Vein endothelial cell (primary cell): Measurements from ENCODE around the gene EDC4. TPM values are rescaled to one million over a fixed set of nuclear protein-coding genes. Genes with fewer than 3 reads are reported as not detected.

Experiments used
- small RNA-seq: library from RNA; depleted of rRNA; stranded (forward); fragments of <200 nt; gene quantifications from one replicate; pipeline ENCODE3, GENCODE V24; 2012
- total RNA-seq: library from RNA; depleted of rRNA; stranded (reverse); fragments of >200 nt; gene quantifications from 2 replicates; pipeline ENCODE4 v1.2.3, GENCODE V29; 2012

EDC4 gene, protein sequence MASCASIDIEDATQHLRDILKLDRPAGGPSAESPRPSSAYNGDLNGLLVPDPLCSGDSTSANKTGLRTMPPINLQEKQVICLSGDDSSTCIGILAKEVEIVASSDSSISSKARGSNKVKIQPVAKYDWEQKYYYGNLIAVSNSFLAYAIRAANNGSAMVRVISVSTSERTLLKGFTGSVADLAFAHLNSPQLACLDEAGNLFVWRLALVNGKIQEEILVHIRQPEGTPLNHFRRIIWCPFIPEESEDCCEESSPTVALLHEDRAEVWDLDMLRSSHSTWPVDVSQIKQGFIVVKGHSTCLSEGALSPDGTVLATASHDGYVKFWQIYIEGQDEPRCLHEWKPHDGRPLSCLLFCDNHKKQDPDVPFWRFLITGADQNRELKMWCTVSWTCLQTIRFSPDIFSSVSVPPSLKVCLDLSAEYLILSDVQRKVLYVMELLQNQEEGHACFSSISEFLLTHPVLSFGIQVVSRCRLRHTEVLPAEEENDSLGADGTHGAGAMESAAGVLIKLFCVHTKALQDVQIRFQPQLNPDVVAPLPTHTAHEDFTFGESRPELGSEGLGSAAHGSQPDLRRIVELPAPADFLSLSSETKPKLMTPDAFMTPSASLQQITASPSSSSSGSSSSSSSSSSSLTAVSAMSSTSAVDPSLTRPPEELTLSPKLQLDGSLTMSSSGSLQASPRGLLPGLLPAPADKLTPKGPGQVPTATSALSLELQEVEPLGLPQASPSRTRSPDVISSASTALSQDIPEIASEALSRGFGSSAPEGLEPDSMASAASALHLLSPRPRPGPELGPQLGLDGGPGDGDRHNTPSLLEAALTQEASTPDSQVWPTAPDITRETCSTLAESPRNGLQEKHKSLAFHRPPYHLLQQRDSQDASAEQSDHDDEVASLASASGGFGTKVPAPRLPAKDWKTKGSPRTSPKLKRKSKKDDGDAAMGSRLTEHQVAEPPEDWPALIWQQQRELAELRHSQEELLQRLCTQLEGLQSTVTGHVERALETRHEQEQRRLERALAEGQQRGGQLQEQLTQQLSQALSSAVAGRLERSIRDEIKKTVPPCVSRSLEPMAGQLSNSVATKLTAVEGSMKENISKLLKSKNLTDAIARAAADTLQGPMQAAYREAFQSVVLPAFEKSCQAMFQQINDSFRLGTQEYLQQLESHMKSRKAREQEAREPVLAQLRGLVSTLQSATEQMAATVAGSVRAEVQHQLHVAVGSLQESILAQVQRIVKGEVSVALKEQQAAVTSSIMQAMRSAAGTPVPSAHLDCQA (N-terminal part only)
- 81.1 and 84.6 TPM in 2 replicates for total RNA-seq

DNA sequence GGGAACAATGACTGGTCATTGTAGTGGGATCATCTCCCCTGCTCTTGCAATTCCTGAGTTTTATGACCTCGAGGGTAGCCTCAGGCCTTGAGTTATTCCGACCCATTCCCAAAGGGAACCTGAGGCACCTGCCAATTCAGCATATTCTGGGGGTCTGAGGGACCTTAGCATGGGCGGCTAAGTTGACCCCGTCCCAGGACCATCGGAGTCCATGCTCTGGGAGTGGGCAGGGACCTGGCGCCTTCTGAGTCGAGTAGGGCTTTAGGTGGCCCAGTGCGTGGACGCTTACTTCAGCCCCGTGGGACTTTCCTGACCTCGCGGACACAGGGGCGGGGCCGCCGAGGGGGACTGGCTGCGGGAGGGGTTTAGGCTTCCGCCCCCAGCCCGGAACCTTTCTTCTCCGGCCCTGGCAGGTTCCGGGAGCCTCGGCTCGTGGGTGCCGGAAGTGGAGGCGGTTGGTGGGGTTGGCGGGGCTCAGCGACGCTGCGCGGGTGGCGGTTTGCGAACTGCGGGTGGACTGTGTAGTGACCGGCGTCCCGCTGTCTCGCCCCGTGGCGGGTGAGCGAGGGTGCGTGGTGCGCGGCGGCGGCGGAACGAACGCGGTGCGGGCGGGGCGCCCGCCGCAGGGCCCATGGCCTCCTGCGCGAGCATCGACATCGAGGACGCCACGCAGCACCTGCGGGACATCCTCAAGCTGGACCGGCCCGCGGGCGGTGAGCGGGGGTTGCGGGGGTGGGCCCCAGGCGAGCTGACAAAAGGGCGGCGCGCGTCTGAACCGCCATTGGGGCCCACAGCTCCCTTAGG lies at the start of gene EDC4:
EDC4 (plus strand) TSS at position 422 of the 804 bp plus-strand sequence; CDS start at position 632, 210 bp downstream.

DNA sequence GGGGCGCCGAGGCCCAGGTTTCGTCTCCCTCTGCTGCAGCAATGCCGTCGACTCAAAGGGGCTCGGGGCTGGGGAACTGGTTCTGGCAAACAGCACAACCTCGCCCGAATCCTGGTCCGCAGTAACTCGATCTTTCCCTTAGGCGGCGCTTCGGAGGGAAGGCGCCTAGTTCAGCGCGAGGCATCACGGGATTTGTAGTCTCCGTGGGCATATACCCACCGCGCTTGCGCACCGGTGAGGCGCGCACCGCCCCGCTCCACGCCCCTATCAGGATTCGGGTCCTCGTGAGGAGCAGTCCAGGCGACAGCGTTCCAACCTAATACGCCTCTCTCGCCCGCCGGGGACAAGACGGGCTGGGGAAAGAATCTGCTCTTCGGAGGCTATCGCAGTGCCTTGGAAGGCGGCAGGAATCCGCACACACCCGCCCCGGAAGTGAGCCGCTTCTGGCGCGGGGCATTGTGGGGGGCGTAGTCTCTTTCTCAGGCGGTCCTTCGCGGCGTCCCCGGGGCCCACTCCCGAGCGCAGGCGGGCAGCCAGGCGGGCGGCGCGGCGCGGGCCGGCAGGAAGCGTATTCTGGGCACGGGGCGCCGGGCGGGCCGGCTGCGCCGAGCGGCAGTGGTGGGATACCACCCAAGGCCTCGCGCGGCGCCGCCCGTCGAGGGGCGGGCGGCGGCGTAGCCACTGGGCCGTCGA lies 30.9 kb upstream of the EDC4 start, which contains the start of gene THAP11:
THAP11 (plus strand) TSS at position 505 of the 693 bp plus-strand sequence. CDS start 235 bp downstream, outside the sequence.

DNA sequence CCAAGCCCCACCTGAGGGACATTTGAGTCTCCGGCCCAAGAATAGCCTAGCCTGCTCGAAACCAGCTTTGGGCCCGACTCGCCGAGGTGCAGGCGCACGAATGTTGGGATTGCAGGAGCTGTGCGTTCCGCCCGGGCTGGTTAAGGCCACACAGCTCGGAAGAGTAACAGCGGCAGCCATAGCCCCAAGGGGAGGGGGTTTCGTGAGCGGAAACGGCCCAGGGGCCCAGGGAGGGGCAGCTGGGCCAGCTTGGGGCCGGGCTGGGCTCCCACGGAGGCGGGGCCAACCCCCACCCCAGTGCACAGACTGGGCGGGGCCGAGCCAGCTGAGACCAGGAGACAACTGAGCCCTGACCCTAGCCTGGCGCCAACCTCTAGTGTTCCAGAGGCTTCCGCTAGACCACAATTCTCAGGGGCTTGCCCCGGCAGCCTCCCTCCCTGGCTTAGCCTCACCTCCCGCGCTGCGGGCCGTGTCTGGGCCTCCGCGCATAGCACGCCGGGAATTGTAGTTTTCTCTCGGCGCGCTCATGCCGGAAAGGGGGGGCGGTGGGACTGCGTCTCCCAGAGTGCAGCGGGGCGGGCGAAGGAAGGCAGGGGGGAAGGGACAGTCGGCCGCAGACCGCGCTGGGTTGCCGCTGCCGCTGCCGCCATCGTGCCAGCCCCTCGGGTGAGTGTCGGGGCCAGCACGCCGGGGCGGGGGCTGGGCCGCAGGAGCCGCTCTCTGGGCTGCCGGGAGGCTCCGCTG lies 26.4 kb upstream of the EDC4 start, which contains the start of gene NUTF2:
NUTF2 (plus strand) TSS at position 614 of the 744 bp plus-strand sequence. CDS start 18,198 bp downstream, outside the sequence.

DNA sequence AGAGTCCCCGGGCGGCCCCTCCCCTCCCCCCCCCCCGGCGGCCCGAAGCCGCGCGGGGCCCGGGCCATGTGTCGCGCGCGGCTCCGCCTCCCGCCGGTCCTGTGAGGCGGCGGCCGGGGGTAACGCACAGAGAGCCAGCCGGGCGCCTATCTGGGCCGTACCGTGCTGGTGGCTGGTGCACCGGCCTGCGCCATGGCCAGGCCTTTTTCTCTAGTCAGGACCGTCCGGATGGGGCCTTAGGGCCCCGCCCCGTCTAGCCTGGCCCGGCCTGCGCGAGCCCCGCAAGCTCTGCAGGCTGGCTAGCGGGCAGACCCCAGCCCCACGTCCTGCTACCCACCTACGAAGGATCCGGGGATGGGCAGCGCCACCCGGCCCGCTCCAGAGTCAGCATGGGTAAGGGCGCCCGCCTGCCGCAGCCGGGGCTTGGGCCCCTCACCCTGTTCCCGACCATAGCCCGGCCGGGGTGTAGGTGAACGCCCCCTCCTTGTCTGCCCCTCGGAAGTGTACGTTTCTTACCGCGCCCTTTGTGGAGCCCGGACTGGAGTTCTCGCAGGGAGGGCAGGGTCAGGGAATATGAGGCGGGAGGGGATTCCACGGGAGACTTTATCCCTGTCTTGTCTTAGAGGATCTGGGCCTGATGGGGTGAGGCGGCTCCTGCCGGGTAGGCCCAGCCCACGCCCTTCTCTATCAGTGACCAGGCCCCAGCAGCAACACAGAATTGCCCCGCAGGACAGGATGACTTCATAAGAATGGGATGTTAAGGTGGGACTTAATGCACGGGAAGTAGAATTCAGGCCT lies 25.6 kb upstream of the EDC4 start, which contains the start of gene CENPT:
CENPT (minus strand) TSS at position 630 of the 798 bp plus-strand sequence. CDS start 13,834 bp downstream, outside the sequence.

DNA sequence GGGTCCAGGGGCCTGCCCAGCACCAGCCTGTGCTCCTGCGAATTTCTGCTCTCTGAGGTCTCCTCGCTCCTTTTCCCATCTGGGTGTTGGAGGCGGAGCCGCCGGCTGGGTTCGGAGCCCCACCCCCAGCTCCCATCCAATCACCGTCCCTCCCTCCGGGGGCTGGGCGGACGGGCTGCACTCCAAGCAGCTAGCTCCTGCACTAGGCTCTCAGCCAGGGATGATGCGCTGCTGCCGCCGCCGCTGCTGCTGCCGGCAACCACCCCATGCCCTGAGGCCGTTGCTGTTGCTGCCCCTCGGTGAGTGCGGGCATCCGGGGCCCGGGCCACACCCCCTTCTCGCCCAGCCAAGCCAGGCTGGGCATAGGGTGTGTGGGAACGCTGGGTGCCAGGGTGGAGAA lies 11.8 kb downstream of the EDC4 start, which contains the start of gene NRN1L:
NRN1L (plus strand) TSS at position 202 of the 400 bp plus-strand sequence; CDS start at position 221, 19 bp downstream.

DNA sequence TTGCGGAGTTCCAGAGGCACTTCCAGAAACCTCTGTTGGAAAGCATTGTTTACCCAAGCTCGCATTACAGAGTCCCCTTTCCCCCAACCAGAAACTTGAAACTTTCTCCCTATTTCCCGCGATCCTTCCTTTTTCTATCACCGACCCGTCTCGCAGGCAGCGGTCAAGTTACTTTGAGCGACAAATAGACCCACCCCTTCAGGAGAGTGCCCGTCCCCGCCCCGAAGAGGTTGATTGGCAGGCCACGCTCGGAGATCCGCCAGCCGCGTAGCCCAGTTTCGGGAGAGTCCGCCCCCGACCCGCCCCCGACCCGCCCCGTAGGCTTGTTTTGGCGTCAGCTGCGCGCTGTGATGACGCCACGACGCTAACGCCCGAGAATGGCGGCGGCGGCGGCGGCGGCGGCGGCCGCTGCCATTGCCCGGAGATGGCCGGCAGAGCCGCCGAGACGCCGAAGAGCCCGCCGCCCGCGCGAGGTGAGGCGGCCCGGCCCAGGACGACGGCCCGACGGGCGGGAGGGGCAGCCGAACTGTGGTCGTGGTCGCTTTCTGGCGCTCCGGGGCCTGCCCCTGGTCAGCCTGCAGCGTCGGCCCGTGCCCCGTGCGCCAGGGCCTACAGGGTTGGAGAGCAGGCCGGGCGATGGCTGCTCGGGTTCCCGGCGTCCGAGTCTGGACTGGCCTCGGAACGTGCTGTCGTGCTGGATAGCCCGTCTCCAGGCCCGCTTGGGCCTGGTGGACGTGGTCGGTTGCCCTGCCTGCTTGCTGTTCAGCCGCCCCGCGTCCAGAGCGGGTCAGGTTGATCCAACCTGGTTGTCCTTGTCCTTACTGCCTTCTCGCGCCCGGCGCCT lies 20.3 kb downstream of the EDC4 start, which contains the start of gene PSKH1:
PSKH1 (plus strand) TSS at position 356 of the 844 bp plus-strand sequence. CDS start 15,496 bp downstream, outside the sequence.

Small RNA genes lying within 50 kb of the gene (small RNA-seq; reads per million reads assigned to genes)
- gene AC040162.2, result not detected
- not detected for gene NRN1L

Other genes starting within 250 kb of the EDC4 start
- gene CARMIL2, start 227.9 kb upstream of the EDC4 start, total RNA-seq, result 0.67 and 1.3 TPM in 2 replicates
- 25.4 and 28.4 TPM in 2 replicates for gene ACD, start 212.8 kb upstream of the EDC4 start, total RNA-seq
- 1.3 and 2.2 TPM in 2 replicates for gene PARD6A, start 212.1 kb upstream of the EDC4 start, total RNA-seq
- gene ENKD1, start 206.3 kb upstream of the EDC4 start, total RNA-seq, result 9.6 and 21.2 TPM in 2 replicates
- 2.0 and 2.4 TPM in 2 replicates for gene C16orf86, start 206.2 kb upstream of the EDC4 start, total RNA-seq
- 52.3 and 53.9 TPM in 2 replicates for gene GFOD2, start 153.7 kb upstream of the EDC4 start, total RNA-seq
- gene RANBP10, start 66.5 kb upstream of the EDC4 start, total RNA-seq, result 11.2 and 15.4 TPM in 2 replicates
- 0.33 and 0.67 TPM in 2 replicates for gene TSNAXIP1, start 66.2 kb upstream of the EDC4 start, total RNA-seq
- 25.7 and 28.1 TPM in 2 replicates for gene THAP11, start 30.7 kb upstream of the EDC4 start, total RNA-seq
- 258 and 586 TPM in 2 replicates for gene NUTF2, start 26.1 kb upstream of the EDC4 start, total RNA-seq
- gene CENPT, start 25.4 kb upstream of the EDC4 start, total RNA-seq, result 30.4 and 30.5 TPM in 2 replicates
- gene NRN1L, start 11.8 kb downstream of the EDC4 start, total RNA-seq, result not detected in 2 replicates
- gene PSKH1, start 20.2 kb downstream of the EDC4 start, total RNA-seq, result 21.9 and 26.1 TPM in 2 replicates
- gene CTRL, start 58.8 kb downstream of the EDC4 start, total RNA-seq, result 0.57 and 0.65 TPM in 2 replicates
- gene PSMB10, start 63.8 kb downstream of the EDC4 start, total RNA-seq, result 31.0 and 46.1 TPM in 2 replicates
- 4.8 and 5.2 TPM in 2 replicates for gene LCAT, start 71.1 kb downstream of the EDC4 start, total RNA-seq
- gene SLC12A4, start 95.6 kb downstream of the EDC4 start, total RNA-seq, result 52.6 and 75.8 TPM in 2 replicates
- not detected in 2 replicates for gene DPEP3, start 107.4 kb downstream of the EDC4 start, total RNA-seq
- gene DPEP2, start 126.4 kb downstream of the EDC4 start, total RNA-seq, result under 0.01 and 0.57 TPM in 2 replicates
- gene DPEP2NB, start 142.9 kb downstream of the EDC4 start, total RNA-seq, result not detected in 2 replicates
- 14.9 and 17.6 TPM in 2 replicates for gene DDX28, start 150.2 kb downstream of the EDC4 start, total RNA-seq
- 17.8 and 20.6 TPM in 2 replicates for gene DUS2, start 150.2 kb downstream of the EDC4 start, total RNA-seq
- 35.4 and 35.6 TPM in 2 replicates for gene NFATC3, start 212.3 kb downstream of the EDC4 start, total RNA-seq